Upper lobe of right lung (tissue), 1 donor: ENCODE measurements around the gene SLC66A3. TPM values are rescaled to one million over a fixed set of nuclear protein-coding genes. Genes with fewer than 3 reads are reported as not detected.

Experiments used
- ATAC-seq: fragments of 200-7000 bp; cut with Tn5 transposase; one replicate; pipeline ENCODE4 v1.9.1; 2020; ENCODE audit warnings: mild to moderate bottlenecking, moderate library complexity
- DNase-seq: peaks from one replicate; pipeline ENCODE4 v3.0.0-alpha.2; 2020
- H3K27ac ChIP-seq: fragments of 200-600 bp; one replicate; pipeline ENCODE4 v1.8.0; 2022
- H3K27me3 ChIP-seq: fragments of 200-600 bp; one replicate; pipeline ENCODE4 v1.8.0; 2022; ENCODE audit warnings: mild to moderate bottlenecking
- H3K36me3 ChIP-seq: fragments of 200-600 bp; one replicate; pipeline ENCODE4 v1.8.0; 2022
- H3K4me1 ChIP-seq: fragments of 200-600 bp; one replicate; pipeline ENCODE4 v1.8.0; 2022
- H3K4me3 ChIP-seq: fragments of 200-600 bp; one replicate; pipeline ENCODE4 v1.8.0; 2022; ENCODE audit warnings: mild to moderate bottlenecking
- H3K9me3 ChIP-seq: fragments of 200-600 bp; one replicate; pipeline ENCODE4 v1.8.0; 2022
- intact Hi-C: fragments of 100-400 bp; cut with DNase I; formaldehyde crosslinking; loops from one replicate; pipeline ENCODE4 v1.11.0; 2022
- long read RNA-seq: library from polyadenylated mRNA; unstranded; transcript quantifications from one replicate; pipeline ENCODE4 v2.0.0, GENCODE V29; 2021
- total RNA-seq: library from RNA; stranded (reverse); fragmentation: NEBNext Ultra II Directional; extraction: Animal tissue kit (Norgen Biotek cat#: 25700); gene quantifications from one replicate; pipeline ENCODE4 v1.2.1, GENCODE V29; 2021
- TF ChIP-seq, protein P1 (sequence below): fragments of 200-600 bp; IDR thresholded peaks from one replicate; pipeline ENCODE4 v1.8.0; 2022; ENCODE audit warnings: antibody characterized with exemption
- donor health status: DM: no; HTN: yes; CAD: no; lungs with severe emphysema.

SLC66A3 gene
- 21.2 TPM for total RNA-seq
- long read RNA-seq, transcript PQLC3-204 (6 exons, 1,784 nt) = minor isoform, 6 of 65 reads
- long read RNA-seq, transcript PQLC3-201 (7 exons, 1,830 nt) = major isoform, 45 of 65 reads
- long read RNA-seq, partial matches to known transcripts = 5 of 65 reads
- long read RNA-seq, other reads (novel, unspliced or antisense) = 6 of 65 reads

DNA sequence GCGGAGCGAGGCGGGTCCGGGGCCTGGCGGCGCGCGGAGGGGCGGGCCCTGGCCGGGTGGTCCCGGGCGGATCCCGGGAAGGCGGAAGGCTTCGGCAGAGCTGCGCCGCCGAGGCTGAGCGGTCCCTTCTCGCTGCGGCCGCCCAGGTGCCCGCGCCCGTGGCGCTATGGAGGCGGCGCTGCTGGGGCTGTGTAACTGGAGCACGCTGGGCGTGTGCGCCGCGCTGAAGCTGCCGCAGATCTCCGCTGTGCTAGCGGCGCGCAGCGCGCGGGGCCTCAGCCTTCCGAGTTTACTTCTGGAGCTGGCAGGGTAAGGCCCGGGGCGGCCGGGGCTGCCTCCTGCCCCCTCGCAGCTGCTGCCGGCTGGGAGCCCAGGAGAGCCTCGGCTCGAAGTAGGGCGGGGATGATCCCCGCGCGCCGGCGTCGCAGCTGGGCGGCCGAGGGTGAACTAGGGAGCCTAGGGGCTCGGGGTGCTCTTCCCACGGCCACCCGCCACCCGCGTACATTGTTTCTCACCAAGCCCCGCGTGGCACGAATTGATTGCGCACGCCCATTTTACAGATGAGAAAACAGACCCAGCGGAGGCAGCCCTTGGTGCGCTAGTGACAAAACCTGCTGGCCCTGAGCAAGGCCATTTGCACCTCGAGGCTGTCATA is at the start of gene SLC66A3:
Gene SLC66A3 (plus strand): TSS at position 87 of the 655 bp plus-strand sequence. CDS start 80 bp downstream, at position 167.
- H3K4me1 ChIP-seq = peaks cover 7% of the 10 kb centered on the region
- peak within 1 kb of the TSS; percentile 80 for H3K4me3 ChIP-seq
- intact Hi-C loops = no loop called here
- H3K27me3 ChIP-seq = no peaks in the 10 kb centered on the region
- ATAC-seq = peak; percentile 89
- DNase-seq = no peak
- peak within 1 kb of the TSS; percentile 93 for H3K27ac ChIP-seq
- TF ChIP-seq, protein P1, sequence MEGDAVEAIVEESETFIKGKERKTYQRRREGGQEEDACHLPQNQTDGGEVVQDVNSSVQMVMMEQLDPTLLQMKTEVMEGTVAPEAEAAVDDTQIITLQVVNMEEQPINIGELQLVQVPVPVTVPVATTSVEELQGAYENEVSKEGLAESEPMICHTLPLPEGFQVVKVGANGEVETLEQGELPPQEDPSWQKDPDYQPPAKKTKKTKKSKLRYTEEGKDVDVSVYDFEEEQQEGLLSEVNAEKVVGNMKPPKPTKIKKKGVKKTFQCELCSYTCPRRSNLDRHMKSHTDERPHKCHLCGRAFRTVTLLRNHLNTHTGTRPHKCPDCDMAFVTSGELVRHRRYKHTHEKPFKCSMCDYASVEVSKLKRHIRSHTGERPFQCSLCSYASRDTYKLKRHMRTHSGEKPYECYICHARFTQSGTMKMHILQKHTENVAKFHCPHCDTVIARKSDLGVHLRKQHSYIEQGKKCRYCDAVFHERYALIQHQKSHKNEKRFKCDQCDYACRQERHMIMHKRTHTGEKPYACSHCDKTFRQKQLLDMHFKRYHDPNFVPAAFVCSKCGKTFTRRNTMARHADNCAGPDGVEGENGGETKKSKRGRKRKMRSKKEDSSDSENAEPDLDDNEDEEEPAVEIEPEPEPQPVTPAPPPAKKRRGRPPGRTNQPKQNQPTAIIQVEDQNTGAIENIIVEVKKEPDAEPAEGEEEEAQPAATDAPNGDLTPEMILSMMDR = peak; percentile 16
- no peaks in the 10 kb centered on the region for H3K9me3 ChIP-seq
- H3K36me3 ChIP-seq = no peaks in the 10 kb centered on the region

DNA sequence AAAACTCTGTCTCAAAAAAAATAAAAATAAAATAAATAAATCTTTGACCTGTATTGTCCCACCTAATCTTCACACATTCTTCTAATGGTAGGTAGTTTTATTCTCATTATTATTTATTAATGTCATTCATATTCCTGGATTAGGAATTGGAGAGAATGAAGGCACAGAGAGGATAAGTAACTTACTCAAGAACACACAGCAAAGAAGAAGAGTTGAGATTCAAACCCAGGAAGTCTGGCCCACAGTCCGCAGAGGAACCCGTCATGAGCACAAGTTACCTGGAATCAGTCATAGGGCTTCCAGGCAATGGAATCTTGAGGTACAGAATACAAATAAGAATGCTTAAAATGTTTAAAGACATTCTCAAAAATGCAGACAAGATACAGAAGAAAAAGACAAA is 46.3 kb upstream of the SLC66A3 start:
- Histone ChIP-seq H3K4me3 (no peak overlapping the region), H3K27me3 (no peaks in the 10 kb centered on the region), H3K4me1 (no peaks in the 10 kb centered on the region), H3K27ac (no peak overlapping the region), H3K9me3 (no peaks in the 10 kb centered on the region), H3K36me3 (no peaks in the 10 kb centered on the region)
- intact Hi-C loops = no loop called here
- TF ChIP-seq, protein P1 = no peak
- ATAC-seq = no peak
- DNase-seq = no peak

DNA sequence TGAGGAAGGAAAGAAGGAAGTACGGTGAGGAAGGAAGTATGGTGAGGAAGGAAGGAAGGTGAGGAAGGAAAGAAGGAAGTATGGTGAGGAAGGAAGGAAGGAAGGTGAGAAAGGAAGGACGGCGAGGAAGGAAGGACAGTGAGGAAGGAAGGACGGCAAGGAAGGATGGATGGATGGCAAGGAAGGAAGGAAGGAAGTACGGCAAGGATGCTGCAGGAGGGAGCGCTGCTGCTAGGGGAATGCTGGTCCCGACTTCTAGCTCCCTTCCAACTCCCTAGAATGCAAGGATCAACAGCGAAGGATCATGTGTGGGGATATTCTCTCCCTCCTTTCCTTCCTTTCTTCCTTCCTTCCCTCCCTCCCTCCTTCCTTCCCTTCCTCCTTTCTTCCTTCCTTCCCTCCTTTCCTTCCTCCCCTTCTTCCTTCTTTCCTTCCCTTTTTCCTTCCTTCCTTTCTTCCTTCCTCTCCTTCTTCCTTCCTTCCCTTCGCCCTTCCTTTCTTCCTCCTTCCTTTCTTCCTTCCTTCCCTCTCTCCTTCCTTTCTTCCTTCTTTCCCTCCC is 42.3 kb upstream of the SLC66A3 start:
- intact Hi-C loops = no loop called here

DNA sequence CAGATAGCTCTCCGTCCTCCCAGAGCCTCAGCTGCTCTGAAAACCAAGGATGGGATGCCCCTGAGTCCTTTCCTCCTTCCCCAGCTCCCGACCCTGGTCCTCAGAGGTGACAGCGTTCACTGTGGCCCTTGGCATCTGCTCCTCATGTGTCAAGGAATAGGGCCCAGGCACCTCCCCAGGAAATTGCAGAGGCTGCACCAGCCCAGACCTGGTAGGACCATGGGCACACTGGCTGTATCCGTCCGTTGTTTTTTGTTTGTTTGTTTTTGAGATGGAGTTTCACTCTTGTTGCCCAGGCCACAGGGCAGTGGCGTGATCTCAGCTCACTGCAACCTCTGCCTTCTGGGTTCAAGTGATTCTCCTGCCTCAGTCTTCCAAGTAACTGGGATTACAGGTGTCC is 37.5 kb upstream of the SLC66A3 start:
- Histone ChIP-seq H3K27me3 (no peaks in the 10 kb centered on the region), H3K36me3 (no peaks in the 10 kb centered on the region), H3K27ac (no peak overlapping the region), H3K9me3 (no peaks in the 10 kb centered on the region), H3K4me3 (no peak overlapping the region), H3K4me1 (no peaks in the 10 kb centered on the region)
- intact Hi-C loops = no loop called here
- ATAC-seq = no peak
- TF ChIP-seq, protein P1 = no peak
- DNase-seq = no peak

More for the DNA sequence above, 42.3 kb upstream of the SLC66A3 start:
- TF ChIP-seq, protein P1 = no peak
- no peaks in the 10 kb centered on the region for H3K9me3 ChIP-seq
- no peaks in the 10 kb centered on the region for H3K4me1 ChIP-seq
- ATAC-seq = no peak
- peak; percentile 2 for DNase-seq
- H3K36me3 ChIP-seq = no peaks in the 10 kb centered on the region
- no peaks in the 10 kb centered on the region for H3K27me3 ChIP-seq
- H3K27ac ChIP-seq = no peak overlapping the region
- H3K4me3 ChIP-seq = no peak overlapping the region

DNA sequence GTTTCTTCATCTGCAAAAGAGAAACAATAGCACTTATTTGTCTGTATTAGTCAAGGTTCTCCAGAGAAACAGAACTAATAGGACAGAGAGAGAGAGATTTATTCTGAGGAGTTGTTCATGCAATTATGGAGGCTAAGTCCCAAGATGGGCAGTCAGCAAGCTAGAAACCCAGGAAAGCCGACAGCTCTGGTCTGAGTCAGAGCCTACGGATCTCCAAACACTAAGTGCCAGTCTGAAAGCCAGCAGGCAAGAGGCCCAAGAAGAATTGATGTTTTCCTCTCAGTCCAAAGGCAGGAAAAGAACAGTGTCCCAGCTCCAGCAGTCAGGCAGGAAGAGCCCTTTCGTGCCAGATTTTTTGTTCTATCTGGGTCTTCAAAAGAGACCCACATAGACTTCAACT is 36.5 kb upstream of the SLC66A3 start:
- no peak for DNase-seq
- Histone ChIP-seq H3K27ac (no peak overlapping the region), H3K4me1 (no peaks in the 10 kb centered on the region), H3K27me3 (no peaks in the 10 kb centered on the region), H3K4me3 (no peak overlapping the region), H3K9me3 (no peaks in the 10 kb centered on the region), H3K36me3 (no peaks in the 10 kb centered on the region)
- TF ChIP-seq, protein P1 = no peak
- ATAC-seq = no peak
- intact Hi-C loops = no loop called here
